Neural progenitor cell (in vitro differentiated cells): ENCODE results near the gene FHOD3.

ENCODE experiments used
- CTCF ChIP-seq: fragments of 200-600 bp; sonication (generic); IDR thresholded peaks from 2 replicates; pipeline ENCODE4 v1.5.1; 2017; ENCODE audit warnings: antibody characterized with exemption, mild to moderate bottlenecking
- EZH2 ChIP-seq: fragments of 200-600 bp; sonication (generic); IDR thresholded peaks from 2 replicates; pipeline ENCODE4 v1.6.1; 2017; ENCODE audit warnings: antibody characterized with exemption, mild to moderate bottlenecking, moderate library complexity
- EZH2phosphoT487 ChIP-seq: fragments of 200-600 bp; sonication (generic); IDR thresholded peaks from 2 replicates; pipeline ENCODE4 v1.6.1; 2017; ENCODE audit warnings: antibody characterized with exemption

- TF ChIP-seq CTCF (no peak), EZH2 (no peak), EZH2phosphoT487 (no peak)
These were observed 295.5 kb downstream of the FHOD3 start for GRCh38 chr18:36593001-36593400.
